ENCODE results near the gene FAM50B.

The FAM50B gene

GRCh38 chr6:3875486-3875885, 26.3 kb downstream of the FAM50B start:
- no peak for DNase-seq

DNA sequence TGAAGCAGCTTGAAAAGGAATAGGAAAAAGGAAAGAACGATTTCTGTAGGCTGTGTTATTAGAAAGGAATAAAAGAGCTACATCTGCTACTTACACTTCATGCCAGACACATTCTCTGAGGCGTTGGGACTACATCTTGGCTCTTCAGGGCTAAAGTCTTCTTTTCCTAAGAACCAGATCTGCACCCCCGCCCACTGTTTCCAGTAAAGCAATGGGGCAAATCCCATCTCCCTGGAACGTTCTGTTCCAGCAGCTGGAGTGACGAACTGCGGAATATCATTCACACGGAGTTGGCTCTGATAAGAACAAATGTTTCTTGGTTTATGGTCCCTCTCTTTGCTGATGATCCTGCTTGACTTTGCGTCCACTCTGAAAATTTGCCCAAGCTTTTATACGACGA, 26.9 kb downstream of the FAM50B start:
- DNase-seq = no peak

DNA sequence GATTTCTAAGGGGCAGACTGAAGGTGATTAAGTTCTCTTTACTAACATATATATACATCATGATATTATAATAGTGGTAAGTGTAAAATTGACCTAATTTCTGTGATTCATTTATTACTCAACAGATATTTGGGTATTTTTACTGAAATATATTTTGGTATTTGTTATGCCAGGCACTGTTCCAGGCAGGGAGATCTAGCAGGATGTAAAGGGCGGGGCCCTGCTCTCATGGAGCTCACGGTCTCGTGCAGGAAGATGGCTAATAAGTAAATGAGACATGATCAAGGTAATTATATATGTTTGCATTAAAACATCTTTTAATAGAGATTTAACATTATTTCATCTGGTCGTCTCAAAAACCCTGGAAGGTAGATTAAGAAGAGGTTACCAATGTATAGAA, 27.7 kb downstream of the FAM50B start:
- no peak for DNase-seq

DNA sequence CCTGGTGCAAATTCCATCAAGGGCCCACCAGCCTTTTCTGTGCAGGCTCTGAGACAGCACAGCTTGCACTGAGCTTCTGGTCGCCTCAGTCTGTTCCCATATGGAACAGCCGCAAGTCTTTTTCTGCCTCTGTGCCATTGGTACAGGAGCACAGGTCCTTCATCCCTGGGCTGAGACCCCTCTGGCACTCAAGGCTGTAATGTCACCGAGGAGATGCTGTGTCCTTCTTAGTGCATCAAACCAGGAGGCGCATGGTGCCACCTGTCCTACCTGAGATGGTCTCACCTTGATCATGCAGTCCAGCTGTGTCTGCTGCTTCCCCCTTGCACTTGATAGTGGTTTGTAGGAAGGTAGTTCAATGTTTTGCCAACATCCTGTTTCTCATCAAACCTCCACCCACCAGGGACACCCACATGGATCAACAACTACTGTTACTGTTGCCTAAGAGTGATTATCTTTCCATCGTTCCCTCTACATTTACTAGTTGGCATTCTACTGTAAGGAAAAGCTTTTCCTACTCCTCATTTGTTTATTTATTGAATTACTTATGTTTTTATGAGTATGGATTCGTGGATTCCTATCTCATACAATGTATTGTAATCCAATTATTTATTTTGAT, 29.0 kb downstream of the FAM50B start:
- DNase-seq = no peak

- no peak for DNase-seq
These were observed 30.2 kb downstream of the FAM50B start for GRCh38 chr6:3879194-3879952.

GRCh38 chr6:3881711-3882421, 32.7 kb downstream of the FAM50B start:
- DNase-seq = no peak

- DNase-seq = no peak
These were observed 33.3 kb downstream of the FAM50B start for GRCh38 chr6:3882431-3882830.

DNA sequence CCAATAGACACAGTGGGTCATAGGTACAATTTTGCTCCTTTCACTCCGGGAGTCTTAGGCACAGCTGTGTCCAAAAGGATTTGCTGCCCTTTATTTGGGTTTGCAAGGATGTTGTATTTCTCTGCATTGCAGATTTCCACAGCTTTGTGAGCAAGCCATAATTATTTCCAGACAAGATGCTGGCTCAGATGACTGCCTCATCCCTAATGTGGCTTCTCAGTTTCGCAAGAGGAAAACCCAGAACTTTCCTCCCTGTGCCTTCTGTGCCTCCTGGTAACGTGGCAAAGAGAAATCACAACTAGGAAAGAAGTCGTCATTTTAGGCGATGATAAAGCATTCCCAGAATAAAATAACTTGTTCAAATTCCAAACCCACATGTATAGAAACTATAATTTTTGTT, 33.7 kb downstream of the FAM50B start:
- no peak for DNase-seq

- DNase-seq = no peak
These were observed 35.0 kb downstream of the FAM50B start for GRCh38 chr6:3884007-3884745.

- no peak for DNase-seq
These were observed 36.3 kb downstream of the FAM50B start for GRCh38 chr6:3885262-3886036.

- DNase-seq = no peak
These were observed 38.1 kb downstream of the FAM50B start for GRCh38 chr6:3887150-3887700.

GRCh38 chr6:3888153-3888957, 39.2 kb downstream of the FAM50B start:
- DNase-seq = no peak

DNA sequence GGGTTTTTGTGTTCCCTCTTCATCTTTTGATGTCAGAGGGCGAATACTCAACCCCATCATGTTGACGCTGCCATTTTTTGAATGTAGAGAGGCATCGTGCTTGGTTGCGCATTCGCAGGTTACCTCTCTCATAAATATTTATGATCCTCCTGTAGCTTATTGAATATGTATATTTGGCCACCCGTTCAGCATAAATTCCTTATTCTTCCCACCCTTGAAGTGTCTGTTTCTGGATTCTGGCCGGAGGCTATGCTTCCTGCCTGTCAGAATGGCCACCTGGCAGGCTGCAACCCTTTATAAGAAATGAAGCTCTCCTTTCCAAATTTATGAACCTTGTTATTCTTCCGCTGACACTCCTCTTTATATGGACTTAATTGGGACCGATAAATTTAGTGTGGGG, 40.9 kb downstream of the FAM50B start:
- no peak for DNase-seq

GRCh38 chr6:3891883-3892282, 42.7 kb downstream of the FAM50B start:
- DNase-seq = no peak

- DNase-seq = no peak
These were observed 43.4 kb downstream of the FAM50B start for GRCh38 chr6:3892603-3893002.

- no peak for DNase-seq
These were observed 44.3 kb downstream of the FAM50B start for GRCh38 chr6:3893487-3893886.

- no peak for DNase-seq
These were observed 44.7 kb downstream of the FAM50B start for GRCh38 chr6:3893917-3894316.

- DNase-seq = no peak
These were observed 45.6 kb downstream of the FAM50B start for GRCh38 chr6:3894590-3895311.

DNA sequence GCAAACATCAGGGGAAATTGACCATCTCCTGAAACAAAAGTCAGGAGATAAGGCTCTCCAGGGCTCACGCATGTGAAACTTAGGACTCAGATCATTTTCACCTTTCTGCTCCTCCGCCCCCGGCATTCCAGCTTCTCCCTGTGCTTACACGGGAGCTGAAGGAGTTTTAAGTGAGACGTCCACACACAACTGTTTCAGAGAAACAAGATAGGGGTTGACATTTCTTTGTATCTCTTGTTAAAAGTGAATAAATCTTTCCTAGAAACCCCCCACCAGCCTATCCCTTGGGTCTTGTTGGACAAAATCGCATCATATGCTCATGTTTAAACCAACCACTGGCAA, 46.1 kb downstream of the FAM50B start:
- DNase-seq = no peak

DNA sequence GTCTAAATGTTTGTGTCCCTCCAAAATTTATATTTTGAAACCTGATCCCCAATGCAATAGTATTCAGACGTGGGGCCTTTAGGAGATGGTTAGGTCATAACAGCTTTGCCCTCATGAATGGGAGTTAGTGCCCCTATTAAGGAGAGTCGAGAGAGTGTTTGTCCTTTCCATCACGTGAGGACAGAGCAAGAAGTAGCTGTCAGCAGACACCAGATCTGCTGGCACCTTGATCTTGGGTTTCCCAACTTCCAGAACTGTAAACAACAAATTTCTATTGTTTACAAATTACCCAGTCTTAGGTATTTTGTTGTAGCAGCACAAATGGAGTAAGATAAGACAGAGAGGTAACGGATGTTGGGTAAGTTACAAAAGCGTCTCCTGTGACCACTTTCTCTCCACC, 46.6 kb downstream of the FAM50B start:
- DNase-seq = no peak
